ENCODE results near the gene TCEA2.

The TCEA2 gene

GRCh38 chr20:64025101-64025825 is 37.7 kb upstream of the TCEA2 start:
- DNase-seq (ENCODE audit: extremely low read depth, low read depth) = no peak
- TF ChIP-seq CTCF (IDR thresholded peaks at IDR 0.05; ENCODE audit: low read depth, low read length) = no peak

GRCh38 chr20:64025826-64026412 is 37.1 kb upstream of the TCEA2 start:
- no peak for TF ChIP-seq CTCF (IDR thresholded peaks at IDR 0.05; ENCODE audit: low read depth, low read length)

GRCh38 chr20:64027981-64028685 is 34.9 kb upstream of the TCEA2 start:
- TF ChIP-seq CTCF (IDR thresholded peaks at IDR 0.05; ENCODE audit: low read depth, low read length) = no peak
- no peak for DNase-seq (ENCODE audit: extremely low read depth, low read depth)

More at GRCh38 chr20:64025826-64026412, 37.1 kb upstream of the TCEA2 start:
- DNase-seq (ENCODE audit: extremely low read depth, low read depth) = no peak

- no peak for DNase-seq (ENCODE audit: extremely low read depth, low read depth)
- no peak for TF ChIP-seq CTCF (IDR thresholded peaks at IDR 0.05; ENCODE audit: low read depth, low read length)
These were observed 33.5 kb upstream of the TCEA2 start for GRCh38 chr20:64029293-64030117.

DNA sequence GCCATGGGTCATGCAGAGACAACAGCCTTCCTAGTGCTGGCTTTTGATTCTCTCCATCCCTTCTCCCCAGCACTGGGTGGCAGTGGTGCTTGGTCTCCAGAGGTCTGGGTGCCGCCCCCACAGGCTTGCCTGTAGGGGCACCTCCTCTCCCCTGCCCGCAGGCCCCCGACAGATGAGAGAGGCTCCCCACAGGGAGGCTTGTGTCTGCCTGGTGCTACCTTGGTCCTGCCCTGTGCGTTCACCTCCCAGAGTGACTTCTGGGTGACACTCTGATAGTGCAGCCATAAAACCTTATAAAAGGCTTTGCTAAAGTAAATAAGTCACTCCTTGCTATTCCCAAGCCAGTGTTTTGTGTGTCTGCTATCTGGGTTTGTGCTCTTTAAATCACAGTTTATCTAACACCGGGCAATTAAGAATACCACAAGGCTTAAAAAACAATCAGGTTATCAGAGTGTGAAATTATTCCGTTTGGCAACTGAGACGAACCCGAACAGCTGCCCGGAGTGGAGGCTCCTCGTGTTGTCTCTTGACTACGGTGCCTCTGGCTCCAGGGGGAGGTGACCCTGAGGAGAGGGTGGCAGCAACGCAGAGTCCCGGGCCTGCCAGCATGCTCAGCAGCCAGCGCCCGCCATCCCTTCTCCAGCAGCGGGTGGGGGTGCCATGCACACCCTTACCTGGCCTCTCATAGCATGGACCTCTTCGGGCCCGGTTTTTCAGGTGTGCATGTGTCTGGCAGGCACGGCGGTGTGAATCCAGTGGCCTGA is 32.4 kb upstream of the TCEA2 start:
- no peak for TF ChIP-seq CTCF (IDR thresholded peaks at IDR 0.05; ENCODE audit: low read depth, low read length)
- DNase-seq (ENCODE audit: extremely low read depth, low read depth) = no peak

- TF ChIP-seq CTCF (IDR thresholded peaks at IDR 0.05; ENCODE audit: low read depth, low read length) = no peak
These were observed 31.1 kb upstream of the TCEA2 start for GRCh38 chr20:64031822-64032314.

More at GRCh38 chr20:64031822-64032314, 31.1 kb upstream of the TCEA2 start:
- no peak for DNase-seq (ENCODE audit: extremely low read depth, low read depth)
